Suppressor macrophage treated with lipopolysaccharide for 4 hours (primary cell): Measurements from ENCODE around the gene AKTIP.
"Not testable (repeated sequence)": the region's sequence is repeated elsewhere in the genome, so short reads cannot be mapped to it uniquely, and the experiment has no call there.

Experiments
- DNase-seq: peaks from one replicate; pipeline ENCODE4 v3.0.0-alpha.2; 2020

The AKTIP gene

DNA sequence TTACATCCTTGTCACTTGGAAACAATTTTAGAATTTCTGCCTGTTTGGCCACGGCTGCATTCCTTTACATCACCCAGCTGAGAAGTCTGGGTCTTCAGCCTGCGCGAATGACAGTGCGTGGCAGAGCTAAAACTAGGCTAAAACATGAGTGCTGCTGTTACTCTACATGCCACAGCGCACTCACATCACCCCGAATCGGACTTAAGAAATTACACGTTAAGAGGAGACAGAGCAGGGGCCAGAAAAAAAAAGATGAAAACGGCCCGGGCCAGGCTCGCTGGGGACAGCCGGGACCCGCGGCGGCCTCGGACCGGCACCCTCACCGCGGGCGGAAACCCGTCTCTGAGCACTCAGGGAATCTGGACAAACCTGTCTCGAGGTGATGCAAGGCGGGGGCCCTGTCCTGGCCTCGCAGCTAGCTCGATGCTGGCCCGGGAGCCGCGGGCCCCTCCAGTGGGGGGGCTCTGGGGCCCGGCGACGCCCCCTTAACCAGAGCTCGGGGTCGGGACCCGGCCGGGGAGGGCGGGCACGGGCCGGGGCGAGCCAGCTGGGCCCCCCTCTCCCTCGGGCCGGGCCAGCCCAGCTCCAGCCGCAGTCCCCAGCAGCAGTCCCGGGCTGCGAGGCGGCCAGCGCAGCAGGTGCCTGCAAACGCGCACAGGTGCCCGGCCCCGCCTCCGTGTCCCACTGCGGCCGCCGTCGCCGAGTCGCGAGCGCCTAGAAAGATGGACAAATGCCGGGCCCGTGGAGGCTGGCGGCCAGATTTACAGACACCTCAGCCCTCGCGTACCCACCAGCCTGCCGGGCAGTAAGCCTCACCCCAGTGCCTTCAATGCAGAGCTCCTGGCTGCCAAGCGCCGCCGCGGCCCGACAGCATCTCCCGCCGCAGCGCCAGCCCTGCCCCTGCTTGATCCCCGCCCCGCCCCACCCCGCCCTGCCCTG is at the start of gene AKTIP:
TSS of gene AKTIP (minus strand) at position 879 of the 939 bp plus-strand sequence. CDS start 2,950 bp downstream, outside the sequence.
- DNase-seq: peak; percentile 21

DNA sequence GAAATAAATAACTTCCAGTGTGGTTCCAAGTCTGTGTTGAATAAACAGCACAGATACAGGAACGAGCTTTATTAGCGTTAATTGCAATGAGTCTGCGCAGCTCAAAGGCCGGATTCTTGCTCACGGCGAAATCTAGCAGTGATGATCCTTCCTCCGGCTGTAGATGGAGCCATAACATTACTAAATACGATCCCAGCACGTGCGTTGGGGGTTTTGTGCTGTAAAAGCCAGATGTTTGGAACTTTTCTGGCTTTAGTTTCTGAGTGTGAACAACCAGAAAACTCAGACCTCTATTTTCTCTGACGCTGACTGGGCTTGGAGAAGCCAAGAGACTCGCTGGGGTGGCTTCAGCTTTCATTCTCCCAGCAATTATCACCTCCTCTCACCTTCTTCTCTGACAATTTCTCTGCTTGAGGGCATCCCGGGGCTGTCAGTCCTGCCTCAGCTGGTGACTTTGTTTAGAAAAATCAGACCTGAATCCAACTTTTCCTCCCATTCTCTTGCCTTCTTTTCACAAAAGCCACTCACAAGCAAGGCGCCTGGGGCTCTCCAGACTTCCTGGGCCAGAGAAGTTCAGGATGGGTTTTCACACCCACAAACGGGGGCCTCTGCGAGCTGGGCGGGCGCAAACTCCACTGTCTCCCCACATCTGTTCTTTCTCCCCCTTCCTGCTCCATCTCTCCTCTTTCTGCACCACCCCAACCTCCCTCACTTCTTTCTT is 47.1 kb upstream of the AKTIP start:
- peak; percentile 42 for DNase-seq

DNA sequence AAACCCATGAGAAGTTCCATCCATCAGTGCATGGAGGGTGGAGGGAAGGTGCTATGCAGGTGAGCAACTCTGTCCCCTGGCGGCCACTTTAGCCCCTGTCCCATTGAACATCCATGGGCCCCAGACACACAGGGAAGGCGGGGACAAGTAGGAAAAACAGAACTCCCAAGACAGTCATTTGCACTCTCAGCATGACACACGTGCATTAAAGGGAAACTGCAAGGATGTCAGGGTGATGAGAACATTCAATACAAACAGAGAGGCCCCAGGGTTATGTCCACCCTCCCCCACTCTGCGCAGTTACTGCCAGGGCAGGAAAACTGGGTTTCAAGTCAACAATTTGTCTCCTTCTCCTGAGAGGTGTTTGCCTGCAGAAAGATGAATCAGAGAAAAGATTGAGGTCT is 44.0 kb upstream of the AKTIP start:
- DNase-seq: peak; percentile 11

DNA sequence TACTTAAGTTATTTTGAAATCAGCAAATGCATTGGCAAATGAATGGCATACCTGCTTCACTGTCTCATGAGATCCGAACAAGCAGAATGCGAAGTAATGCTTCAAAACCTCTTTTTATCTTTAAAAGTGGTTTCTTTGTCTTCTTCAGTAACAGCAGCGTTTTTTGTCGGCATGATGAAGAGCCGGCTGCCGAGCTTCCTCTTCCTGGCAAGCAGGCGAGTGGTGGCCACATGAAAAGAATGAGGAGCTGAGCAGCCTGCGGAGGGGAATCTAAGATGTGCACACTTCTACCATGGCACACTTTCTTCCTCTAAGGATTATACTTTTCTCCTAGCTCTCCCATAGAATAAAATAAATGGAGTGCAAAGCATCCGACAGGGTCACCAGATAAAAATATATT is 42.4 kb upstream of the AKTIP start:
- DNase-seq: no peak

DNA sequence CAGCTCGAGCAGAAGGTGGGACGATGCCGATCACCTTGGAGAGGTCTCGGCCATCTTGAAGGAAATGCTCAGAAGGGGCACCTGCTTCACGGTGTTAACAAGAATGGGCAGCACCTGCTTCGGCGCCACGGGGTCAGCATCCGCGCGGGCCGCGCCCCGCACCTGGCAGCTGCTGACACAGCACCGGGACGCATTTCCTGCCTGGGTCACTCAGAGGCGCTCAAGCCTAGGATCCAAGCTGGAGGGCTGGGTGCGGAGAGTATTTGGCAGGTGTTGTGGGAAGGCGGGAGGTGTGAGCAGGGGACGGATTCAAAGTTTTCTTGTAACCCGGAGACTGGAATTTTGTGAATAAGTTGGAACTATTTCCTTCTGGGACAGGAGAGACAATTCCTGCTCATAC is 39.3 kb upstream of the AKTIP start:
- no peak for DNase-seq

DNA sequence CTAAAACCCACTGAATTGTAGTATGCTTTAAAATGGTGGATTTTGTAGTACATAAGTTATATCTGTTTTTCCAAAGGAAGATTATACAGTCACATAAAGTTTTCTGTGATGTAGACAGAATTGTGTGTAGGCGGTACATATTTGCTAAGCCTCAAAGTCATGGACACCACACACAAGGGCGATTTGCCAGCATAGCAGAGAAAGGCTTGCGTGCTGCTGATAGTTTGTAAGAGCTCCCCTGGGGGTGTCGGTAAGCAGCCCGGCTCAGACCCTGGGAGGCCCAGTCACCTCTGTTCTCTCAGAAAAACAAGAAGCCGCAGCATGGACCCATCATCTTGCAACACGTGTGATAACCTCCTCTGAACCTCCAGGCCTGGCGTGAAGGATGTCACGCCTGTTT is 38.3 kb upstream of the AKTIP start:
- no peak for DNase-seq

DNA sequence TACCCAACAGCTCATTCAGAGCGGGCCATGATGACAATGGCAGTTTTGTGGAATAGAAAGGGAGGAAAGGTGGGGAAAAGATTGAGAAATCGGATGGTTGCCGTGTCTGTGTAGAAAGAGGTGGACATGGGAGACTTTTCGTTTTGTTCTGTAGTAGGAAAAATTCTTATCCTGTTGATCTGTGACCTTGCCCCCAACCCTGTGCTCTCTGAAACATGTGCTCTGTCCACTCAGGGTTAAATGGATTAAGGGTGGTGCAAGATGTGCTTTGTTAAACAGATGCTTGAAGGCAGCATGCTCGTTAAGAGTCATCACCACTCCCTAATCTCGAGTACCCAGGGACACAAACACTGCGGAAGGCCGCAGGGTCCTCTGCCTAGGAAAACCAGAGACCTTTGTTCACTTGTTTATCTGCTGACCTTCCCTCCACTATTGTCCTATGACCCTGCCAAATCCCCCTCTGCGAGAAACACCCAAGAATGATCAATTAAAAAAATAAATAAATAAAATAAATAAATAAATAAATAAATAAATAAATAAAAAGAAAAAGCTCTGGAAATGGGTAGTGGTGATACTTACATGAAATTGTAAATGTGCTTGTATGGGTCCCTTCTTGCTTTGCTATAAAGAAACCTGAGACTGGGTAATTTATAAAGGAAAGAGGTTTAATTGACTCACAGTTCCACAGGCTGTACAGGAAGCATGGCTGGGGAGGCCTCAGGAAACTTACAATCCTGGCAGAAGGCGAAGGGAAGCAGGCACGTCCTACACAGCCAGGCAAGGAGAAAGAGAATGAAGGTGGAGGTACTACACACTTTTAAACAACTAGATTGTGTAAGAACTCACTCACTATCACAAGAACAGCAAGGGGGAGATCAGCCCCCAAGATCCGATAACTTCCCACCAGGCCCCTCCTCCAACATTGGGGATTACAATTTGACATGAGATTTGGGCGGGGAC is 37.0 kb upstream of the AKTIP start:
- not testable (repeated sequence) for DNase-seq

DNA sequence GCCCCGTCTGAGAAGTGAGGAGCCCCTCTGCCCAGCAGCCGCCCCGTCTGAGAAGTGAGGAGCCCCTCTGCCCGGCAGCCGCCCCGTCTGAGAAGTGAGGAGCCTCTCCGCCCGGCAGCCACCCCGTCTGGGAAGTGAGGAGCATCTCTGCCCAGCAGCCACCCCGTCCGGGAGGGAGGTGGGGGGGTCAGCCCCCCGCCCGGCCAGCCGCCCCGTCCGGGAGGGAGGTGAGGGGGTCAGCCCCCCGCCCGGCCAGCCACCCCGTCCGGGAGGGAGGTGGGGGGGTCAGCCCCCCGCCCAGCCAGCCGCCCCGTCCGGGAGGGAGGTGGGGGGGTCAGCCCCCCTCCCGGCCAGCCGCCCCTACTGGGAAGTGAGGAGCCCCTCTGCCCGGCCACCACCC is 36.3 kb upstream of the AKTIP start:
- DNase-seq: not testable (repeated sequence)

DNA sequence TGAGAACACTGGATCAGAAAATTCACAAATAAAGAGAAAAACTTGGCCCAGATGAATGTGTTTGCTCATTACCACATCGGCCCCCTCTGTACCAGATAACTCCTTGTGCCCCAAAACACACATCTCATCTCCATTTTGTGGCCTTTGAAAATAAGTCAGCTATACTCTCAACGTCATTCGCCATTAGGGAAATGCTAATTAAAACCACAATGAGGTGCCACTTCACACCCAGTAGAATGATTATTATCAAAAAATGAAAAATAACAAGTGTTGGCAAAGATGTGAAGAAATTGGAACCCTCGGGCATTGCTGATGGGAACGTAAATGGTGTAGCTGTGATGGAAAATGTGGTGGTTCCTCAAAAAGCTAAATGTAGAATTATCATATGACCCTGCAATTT is 34.6 kb upstream of the AKTIP start:
- no peak for DNase-seq

DNA sequence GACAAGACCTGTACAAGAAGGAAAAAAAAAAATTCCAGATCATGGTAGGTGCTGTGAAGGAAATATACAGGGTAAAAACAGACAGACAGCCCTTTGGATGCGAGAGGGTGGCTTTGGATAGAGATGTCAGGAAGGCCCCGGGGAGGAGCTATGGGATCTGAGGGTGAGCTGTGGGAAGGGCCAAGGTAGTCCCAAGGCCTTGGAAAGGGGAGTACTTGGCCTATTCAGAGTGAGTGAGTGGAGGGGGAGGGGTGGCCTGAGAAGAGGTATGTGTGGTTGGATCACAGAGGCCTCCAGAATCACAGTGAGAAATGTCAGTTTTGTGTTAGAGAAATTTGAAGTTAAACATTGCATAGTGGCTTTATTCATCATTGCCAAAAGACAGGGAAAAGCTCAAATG is 31.2 kb upstream of the AKTIP start:
- DNase-seq: no peak

DNA sequence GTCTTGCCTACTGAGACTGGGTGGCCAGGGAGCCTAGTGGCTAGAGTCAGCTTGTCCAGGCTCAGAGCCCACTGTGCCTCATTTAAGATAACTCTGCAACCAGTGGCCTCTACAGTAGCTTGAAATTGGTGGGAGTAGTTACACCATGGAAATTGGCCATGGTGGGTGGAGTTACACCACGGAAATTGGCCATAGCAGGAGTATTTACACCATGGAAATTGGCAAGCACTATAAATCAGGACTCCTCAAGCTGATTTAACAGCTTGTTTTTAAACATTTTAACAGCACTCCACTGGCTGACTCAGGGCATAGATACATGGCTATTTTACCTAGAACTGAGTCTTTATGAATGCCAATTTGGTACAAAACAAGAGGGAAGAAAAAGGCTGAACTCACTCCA is 27.7 kb upstream of the AKTIP start:
- no peak for DNase-seq

DNA sequence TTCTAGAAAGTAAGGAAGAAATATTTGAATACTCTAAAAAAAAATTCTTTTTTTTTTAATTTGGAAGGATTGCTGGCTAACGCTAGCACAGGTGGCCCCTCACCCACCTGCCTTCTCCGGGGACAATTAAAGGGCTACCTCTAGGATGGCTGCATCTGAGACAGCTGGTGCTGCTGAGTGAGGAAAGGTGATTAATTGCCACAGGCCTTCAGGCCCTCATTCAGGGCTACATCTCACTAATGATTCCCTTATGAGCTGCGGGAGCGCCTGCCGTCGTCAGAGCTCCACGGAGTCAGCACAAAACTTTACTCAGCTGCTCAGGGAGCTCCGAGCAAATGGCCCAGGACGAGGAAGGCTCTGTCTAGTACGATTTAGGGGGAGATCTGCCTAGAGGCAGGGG is 27.0 kb upstream of the AKTIP start:
- DNase-seq: no peak

DNA sequence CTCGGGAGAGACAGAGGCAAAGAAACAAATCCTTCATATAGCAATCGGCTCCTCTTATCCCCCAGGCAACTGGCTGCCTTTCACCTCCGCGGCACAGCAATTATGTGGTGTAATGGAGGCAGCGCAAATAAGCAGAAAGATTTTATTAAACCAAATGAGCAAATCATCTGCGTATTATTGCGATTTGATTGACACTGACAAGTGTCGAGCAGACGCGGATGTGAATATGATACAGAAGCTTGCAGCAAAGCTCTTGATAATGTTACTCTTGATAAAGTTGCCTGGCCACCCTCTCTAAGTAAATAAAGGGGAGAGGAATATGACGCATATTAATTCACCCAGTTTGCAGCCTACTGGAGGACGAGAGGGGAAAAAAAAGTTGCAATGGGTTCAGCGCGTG is 26.5 kb upstream of the AKTIP start:
- DNase-seq: no peak

DNA sequence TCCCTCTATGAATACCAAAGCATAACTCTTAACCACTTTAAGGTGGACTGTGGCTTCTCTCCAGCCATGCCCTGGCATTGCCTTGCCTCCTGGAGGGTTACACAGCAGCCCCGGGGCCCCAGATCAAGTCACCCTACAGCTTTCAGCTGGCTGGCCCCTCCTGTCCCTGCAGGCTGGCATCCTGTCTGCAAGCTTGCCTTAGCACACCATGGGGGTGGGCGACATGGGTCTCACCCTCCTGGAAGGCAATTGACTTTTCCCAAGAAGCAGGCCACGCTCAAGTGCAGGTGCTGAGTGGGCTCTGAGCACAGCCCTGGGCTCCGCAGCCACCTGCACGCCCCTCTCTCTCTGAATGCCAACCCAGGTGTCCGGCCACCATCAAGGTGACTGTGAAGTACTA is 25.8 kb upstream of the AKTIP start:
- DNase-seq: no peak

DNA sequence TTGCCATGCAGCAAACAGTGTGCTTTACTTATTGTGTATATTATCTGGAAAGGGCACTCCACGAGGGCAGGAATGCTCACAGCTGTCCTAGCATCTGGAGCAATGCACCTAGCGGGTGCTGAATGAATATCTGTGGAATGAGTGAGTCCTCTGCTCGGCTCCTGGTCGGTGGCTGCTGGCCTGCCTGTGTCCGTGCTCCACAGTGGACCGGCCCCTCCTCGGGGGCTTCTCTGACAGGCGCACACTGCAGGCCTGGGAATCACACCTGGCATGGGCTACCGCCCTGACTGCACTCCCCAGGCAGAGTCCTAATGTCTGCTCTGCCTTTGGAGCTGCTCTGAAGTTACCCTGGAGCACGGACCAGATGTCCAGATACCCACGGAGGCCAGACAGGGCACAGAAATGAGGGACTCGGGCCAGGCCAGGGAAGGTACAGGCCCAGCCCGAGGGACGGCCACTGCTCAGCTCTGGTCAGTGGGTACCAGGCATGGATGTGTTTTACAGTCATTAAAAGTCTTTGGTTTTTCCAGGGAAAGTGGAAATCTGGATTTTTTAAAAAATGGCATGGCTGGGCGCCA is 21.1 kb upstream of the AKTIP start:
- DNase-seq: no peak

DNA sequence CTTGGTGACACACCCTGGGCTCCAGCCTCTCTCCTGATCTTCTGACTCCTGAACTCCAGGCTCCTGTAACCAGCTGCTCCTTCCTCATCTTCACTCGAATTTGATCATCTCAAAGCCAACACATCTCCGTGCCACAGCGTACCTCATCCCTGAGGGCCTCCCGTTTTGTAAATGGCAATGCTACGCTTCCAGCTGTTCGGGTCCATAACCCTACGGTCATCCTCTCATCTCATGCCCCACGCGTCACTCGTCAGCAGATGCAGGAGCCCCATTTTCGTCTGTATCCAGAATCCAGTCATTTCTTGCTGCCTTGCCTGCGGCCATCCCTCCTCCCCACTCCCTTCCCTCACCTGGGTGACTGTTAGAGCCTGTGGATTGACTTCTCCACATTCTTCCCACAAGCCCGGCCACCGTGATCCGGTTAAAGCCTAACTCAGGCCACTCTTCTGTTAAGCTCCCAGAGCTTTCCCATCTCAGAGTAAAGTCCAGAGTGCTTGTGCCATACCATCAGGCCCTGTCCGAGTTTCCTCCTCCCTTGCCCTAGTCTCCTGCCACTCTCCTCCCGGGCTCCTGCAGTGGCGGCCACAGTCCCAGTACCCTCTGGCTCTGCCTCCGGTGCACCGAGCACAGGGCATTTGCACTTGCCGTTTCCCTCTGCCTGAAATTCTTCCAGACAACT is 20.3 kb upstream of the AKTIP start:
- DNase-seq: no peak

DNA sequence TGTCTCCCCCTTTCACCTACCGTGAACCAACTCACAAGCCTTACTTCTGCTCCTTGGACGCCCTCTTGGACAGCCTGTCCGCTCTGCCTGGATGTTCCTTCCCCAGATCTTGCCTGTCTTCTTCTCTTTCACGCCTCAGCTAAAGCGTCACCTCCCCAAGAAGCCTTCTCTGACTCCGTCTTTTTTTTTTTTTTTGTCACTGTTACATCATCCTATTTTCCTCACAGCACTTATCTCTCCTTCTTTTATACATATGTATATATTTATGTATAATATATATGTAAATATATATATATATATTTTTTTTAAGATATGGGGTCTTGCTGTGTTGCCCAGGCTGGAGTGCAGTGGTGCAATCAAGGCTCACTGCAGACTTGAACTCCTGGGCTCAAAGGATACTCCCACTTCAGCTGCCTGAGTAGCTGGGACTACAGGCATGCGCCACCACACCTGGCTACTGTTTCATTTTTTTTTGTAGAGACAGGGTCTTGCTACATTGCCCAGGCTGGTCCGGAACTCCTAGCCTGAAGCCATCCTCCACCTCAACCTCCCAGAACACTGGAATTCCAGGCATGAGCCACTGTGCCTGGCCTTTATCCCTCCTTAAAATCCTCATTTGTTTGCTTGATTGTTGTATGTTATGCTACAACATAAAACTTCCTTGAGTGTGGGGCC is 16.5 kb upstream of the AKTIP start:
- no peak for DNase-seq

DNA sequence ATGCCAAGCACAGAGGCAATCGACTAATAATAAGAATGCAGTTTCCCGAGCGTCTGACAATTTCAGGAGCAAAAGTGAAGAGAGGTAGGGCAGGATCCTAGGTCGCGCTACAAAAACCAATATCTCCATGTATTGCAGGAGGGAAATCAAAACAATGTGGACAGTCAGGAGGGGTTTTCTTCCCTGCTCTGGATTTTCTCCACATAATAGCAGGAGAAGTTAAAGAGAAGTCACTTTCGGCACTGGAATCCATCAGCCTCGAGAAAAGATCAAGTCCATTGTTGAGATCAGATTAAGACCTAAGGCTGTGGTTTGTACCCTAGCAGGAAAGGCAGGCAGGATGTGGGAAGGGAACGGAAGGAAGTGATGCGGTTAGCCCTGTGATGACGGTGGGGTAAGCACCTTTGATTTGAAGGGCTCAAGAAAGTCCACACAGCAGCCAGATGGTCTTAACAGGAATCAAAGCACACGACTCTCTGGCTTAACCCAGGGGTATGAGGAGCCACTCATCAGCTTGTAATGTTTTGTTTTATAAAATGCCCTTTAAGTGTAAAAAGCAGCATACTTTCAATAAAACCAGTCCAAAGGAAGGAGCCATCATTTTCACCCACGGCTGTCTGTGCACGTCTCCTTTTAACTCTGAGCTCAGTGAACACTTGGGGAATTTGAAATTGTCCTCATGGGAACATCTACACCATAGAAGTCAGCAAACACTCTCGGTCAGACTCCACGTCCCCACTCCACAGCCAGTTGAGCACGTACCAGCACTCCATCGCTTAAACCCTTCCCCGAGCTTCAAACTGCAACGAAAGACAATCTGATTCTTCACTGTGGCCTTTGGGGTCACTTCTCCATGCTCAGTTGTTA is 15.8 kb upstream of the AKTIP start:
- no peak for DNase-seq

DNA sequence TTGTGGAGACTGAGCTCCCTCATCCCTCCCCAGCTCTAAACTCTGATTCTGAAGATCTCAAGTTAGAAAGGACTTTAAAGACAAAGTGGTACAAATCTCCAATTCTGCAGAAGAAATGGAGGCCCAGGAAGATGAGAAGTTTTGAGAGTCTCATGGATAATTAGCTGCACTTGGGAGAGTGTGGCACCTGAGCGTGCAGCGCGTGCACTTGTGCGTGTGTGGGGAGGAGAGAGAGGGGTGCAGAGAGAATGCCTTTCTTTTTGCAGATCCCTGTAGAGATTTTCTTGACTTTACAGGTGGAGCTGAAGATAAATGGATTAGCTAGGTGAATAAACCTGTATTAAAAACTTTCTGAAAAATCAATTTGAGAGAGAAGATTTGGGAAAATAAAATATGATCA is 14.8 kb upstream of the AKTIP start:
- DNase-seq: no peak

DNA sequence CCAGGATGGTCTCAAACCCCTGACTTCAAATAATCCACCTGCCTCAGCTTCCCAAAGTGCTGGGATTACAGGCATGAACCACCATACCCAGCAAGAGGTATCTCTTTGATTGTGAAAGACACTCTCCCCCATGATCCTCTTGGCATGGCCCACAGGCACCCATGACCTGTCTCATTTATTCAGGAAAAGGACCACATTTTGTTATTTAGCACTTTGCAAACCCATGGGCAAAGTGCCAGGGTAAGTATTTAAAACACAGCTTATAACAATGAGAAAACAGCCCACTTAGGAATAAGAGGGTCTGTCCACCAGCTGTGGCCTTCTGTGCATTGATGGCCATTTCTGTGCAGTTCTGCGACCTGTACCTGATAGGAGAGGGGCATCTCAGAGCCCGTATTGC is 12.8 kb upstream of the AKTIP start:
- DNase-seq: no peak
